Testis (tissue), 2 donors: ENCODE measurements around the gene UCN.

ENCODE experiments used
- CTCF ChIP-seq, 3 experiments: fragments of 450-650 bp in 2 of 3; fragments of 200-600 bp in 1 of 3; sonication (generic) in 1 of 3; IDR thresholded peaks; one replicate each; pipeline ENCODE4 v1.5.1; 2016 to 2019; ENCODE audit warnings: antibody characterized with exemption in 3 of 3, mild to moderate bottlenecking in 2 of 3, moderate library complexity in 1 of 3
- POLR2A ChIP-seq: fragments of 450-650 bp; IDR thresholded peaks from one replicate; pipeline ENCODE4 v1.6.1; 2017; ENCODE audit warnings: antibody characterized with exemption, mild to moderate bottlenecking, moderate library complexity

- TF ChIP-seq CTCF (IDR thresholded peaks at IDR 0.05) (no peak), POLR2A (no peak)
Observed at GRCh38 chr2:27263287-27264252, 44.7 kb downstream of the UCN start.
